HuH-7.5 (cell line): ENCODE results near the gene SLC26A4.

Experiments used
- DNase-seq: peaks from one replicate; pipeline ENCODE4 v3.0.0; 2011; ENCODE audit warnings: low spot score

The SLC26A4 gene

DNA sequence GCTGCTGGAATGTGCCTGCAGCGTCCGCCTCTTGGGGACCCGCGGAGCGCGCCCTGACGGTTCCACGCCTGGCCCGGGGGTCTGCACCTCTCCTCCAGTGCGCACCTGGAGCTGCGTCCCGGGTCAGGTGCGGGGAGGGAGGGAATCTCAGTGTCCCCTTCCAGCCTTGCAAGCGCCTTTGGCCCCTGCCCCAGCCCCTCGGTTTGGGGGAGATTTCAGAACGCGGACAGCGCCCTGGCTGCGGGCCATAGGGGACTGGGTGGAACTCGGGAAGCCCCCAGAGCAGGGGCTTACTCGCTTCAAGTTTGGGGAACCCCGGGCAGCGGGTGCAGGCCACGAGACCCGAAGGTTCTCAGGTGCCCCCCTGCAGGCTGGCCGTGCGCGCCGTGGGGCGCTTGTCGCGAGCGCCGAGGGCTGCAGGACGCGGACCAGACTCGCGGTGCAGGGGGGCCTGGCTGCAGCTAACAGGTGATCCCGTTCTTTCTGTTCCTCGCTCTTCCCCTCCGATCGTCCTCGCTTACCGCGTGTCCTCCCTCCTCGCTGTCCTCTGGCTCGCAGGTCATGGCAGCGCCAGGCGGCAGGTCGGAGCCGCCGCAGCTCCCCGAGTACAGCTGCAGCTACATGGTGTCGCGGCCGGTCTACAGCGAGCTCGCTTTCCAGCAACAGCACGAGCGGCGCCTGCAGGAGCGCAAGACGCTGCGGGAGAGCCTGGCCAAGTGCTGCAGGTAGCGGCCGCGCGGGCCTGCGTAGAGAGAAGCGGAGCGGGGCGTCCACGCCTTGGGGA lies 645 bp downstream of the SLC26A4 start:
- DNase-seq = peak; percentile 46

DNA sequence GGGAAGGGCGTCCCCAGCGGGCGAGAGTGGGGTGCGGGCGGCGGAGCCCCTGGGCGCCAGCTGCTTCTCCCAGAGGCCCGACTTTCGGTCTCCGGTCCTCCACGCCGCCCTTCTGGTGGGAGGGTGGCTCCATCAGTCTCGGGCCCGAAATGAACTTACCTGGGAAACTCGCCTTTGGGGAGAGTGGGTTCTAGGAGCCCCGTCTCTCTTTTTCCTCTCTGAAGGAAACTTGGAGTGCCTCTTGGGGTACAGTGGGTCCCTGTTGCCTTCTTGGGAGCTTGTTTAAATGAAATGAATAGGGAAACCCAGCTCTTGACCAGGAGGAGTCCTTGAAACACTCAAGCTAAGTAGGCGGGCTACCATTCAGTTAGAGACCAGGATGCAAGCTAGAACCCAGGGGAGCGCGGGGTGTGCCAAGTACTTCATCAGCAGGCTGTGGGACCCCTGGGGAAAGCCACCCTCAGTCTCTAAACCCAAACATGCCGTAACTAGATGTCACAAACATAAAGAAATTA lies 1.3 kb downstream of the SLC26A4 start:
- DNase-seq = peak; percentile 37

DNA sequence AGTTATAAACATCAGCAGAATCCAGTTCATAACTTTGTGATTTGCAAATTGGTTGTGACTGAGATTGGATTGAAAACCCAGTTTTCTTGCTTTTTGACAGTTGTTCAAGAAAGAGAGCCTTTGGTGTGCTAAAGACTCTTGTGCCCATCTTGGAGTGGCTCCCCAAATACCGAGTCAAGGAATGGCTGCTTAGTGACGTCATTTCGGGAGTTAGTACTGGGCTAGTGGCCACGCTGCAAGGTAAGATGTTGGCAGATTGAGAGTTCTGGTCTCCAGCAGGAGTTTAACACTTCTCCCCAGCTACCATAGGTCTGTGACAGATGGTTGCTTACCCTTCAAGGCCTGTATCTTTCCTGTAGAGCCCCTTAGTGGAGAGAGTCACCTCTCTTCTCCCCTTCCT lies 2.6 kb downstream of the SLC26A4 start:
- no peak for DNase-seq

DNA sequence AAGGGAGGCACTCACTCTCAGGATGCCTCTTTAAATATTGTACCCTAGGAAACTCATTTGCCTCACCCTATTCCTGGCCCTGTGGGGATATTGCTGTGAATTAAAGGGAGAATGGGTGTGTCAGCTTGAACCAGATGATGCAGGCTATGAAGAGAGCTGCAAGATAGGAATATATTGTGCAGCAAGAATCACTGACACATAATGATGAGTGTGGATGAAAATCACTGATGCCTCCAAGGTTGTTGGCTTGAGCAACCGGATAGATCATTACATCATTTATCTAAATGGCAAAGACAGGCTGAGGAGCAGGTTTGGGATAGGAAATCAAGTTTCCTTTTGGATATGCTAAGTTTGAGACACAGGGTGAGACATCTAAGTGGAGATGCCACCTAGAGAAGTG lies 6.2 kb downstream of the SLC26A4 start:
- no peak for DNase-seq

DNA sequence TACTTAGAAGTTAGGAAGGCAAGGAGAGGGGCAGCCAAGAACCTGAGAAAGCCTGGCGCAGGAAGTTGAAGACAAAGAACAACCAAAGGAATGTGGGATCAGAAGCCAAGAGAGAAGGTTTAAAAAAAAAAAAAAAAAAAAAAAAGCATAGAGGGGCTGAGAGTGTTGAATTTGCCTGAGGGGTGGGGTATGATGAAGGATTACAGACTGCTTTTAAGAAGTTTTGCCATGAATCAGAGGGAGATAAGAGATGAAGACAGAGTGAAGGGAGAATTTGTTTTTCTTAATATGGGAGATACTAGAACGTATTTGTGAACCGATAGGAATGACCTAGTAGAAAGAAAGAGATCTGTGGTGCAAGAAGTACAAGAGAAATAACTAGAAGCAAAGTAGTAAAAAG lies 6.7 kb downstream of the SLC26A4 start:
- no peak for DNase-seq

DNA sequence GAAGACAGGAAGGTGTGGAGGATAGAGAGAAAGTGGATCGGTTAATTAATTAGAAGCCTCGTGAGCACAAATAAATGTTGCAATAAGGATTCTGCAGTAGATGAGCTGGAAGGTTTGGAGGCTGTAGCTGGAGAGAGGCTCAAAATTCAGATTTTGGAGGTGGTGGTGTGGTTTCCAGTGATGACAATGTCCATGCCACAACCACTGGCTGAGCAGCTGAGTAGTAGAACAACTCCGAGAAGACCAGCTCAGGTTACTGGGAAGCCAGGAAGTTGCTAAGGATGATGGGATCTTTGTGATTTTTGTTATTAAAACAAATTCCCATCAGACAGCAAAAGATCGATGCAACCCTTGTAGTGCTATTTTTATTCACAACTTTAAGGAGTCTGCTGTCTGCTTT lies 7.7 kb downstream of the SLC26A4 start:
- no peak for DNase-seq

DNA sequence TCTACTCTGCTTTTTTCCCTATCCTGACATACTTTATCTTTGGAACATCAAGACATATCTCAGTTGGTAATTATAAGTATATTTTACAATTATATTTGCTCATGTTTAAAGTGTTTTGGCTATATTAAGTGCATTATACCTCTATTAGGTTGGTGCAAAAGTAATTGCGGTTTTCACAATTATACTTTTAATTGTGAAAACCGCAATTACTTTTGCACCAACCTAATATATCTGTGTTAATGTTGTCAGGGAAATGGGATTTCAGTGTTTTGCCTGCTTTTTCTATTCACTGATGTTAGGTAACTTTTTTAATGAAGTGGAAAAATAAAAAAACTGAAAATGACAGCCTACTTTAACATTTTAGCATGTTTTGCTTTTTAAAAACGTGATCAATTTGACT lies 11.6 kb downstream of the SLC26A4 start:
- DNase-seq = no peak

DNA sequence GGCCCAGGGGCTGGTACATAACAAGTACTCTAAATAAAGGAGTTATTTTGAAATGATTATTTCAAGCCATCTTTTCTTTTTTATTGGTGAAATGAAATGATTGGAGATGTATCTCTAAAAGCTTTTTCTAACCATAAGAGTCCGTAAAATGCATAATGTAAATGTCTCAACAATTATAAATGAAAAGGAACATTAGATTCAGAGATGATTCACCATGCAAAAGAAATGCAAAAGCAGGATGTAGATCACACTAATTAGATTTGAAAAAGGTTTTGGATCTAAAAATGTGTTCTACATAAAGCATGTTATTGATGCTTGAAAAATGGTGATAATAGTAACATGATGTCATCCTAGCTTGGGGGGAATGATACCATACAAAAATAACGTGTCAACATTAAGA lies 15.6 kb downstream of the SLC26A4 start:
- no peak for DNase-seq

DNA sequence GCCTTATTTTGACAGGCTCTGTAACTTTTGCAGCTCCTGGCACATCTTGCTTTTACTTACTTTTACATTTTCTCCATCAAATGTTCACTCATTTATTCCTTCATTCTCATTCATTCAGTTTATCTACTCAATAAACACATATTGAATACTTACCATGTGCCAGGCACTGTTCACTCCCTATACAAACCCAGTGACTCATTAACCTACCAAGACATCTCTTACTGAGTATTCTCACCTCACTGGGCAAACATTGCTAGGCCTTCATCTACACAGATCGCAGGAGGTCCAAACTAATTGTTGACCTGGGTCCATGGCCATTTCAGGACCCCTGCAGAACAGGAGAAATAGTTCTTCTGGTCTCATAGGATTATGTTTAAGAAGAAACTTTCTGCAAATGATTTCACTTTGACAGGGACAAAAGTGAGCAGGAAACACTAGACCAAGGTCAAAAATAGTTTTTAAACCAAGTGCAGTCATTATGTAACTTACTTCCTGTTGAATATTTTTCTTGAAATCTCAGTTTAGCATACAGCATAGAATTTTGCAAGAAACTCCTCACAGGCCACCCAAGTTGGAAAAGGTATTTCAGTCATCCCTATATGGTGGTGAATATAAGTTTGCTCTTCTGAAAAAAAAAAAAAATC lies 17.6 kb downstream of the SLC26A4 start:
- DNase-seq = no peak

DNA sequence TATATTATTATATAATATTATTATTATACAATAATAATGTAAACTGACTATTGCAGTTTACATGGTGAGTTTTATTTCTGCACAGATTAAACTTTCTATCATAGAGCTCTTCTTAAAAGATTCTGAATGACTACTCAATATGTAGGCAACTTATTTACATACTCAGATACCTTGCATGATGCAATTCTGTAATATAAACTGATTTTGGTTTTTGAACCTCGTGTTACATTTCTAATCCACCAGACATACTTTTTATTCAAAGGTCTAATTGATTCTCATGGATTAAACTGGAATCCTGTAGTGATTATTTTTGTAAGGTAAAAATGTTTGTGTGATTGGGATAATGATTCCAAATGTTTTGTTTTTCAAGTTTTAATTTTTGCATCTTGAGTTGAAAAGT lies 19.9 kb downstream of the SLC26A4 start:
- no peak for DNase-seq

DNA sequence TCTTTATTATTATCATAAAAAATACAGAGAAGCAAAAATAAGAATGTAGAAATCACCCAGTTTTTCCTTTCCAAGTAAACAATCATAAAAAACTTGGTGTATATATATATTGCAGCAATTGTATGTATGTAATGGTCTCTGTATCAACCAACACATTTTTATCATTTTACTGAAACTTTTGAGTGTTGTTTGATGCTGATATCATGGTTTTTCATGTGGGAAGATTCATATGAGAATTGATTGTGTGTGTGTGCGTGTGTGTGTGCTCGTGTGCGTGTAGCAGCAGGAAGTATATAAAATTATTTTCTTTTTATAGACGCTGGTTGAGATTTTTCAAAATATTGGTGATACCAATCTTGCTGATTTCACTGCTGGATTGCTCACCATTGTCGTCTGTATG lies 22.3 kb downstream of the SLC26A4 start:
- DNase-seq = no peak

DNA sequence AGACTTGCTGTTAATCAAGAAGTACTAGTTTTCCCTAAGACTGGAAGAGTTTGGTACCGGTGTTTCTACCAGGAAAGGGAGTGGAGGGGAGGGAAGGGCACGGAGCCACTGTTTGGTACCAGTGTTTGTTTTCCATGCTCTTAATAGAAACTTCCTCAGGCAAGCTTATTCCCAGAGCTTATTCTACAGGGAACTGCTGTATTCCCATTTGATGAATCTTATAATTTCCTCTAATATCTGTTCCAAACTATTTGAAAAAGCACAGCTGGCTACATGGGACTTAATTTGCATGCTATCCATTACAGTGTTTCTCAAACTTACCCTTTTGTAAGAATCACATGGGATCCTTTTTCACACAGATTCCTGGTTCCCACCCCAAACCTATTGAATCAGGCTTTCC lies 23.7 kb downstream of the SLC26A4 start:
- DNase-seq = no peak

DNA sequence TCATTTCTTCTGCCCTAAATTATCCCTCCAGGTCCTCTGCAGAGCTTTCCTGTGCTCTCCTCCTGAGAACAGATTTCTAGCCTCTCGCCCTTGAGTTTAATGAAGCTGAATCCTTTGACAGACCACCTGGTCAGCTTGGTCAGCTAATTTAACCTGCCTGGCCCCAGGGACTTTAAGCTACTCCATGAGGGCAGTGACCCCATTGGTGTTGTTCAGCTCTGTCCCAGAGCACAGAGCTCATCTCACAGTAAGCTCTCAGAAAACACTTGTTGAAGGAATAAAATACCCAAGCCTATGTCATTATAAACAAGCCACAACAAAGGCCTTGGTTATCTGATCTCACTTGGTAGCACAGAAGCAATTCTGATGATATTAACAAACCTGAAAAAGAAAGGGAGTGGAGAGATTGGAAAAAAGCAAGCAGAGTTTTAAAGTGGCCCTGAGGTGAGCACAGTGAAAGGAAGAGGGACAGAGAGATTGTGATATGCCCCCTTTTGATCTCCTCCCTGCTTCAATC lies 24.4 kb downstream of the SLC26A4 start:
- no peak for DNase-seq

DNA sequence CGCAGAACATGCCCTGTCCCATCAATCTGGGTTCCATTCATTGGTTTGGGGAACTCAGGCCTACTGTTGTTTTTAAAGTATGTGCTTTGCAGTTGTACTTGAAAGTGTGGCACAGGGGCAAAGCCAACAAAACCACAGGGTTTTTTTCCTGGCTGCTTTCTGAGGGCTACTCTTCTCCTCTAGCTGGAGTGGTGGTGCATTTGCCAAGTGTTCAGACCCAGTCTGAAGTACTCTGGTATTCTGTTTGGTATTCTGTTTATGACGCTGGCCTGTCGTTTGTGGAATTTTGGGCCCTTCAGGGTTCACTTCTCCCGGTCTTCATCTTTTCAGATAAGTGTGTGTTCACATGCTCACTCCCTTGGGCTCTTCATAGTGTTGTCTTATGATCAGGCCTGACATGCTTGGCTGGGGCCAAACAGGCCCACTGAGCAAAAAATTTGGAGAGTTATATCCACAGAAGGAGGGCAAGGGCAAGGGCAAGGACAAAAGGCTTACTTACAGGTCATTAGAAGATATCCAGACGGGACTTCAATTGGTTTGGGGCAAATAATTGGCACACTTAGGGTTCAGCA lies 26.3 kb downstream of the SLC26A4 start:
- no peak for DNase-seq

DNA sequence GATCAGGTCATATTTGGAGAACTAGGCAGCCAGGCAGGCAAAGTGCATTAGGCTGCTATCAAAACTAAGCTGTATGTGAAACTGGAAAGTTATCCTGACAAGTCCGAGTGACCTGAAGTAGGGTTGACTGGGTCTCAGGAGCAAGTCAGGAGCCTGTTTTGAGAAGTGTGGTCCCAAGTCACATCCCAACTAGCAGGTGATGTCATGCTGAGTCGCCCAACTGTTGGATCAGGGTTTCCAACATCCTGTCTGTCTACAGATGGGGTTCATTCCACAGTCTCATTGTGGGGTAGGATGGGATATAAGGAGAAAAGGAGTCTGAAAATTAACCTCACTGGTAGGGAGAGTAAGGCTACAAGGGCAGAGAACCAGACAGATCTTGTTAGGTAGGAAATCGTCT lies 27.0 kb downstream of the SLC26A4 start:
- no peak for DNase-seq

DNA sequence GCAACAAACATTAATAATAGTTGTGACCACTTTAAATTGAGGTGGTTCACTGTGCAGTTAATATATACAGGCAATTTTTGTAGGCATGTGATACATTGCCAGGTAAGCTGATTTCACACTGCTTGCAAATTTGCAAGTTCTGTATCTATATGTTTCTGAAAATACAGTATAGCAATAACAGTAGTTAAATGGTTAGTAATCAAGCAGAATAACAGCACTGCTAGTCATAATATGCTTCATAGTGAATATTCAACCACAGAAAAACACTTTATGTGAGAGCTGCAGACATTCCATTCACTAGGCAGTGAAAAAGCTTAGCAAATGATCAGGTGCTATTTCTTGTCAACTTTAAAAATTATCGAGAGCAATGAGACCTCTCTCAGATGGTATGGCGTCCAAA lies 28.9 kb downstream of the SLC26A4 start:
- no peak for DNase-seq

DNA sequence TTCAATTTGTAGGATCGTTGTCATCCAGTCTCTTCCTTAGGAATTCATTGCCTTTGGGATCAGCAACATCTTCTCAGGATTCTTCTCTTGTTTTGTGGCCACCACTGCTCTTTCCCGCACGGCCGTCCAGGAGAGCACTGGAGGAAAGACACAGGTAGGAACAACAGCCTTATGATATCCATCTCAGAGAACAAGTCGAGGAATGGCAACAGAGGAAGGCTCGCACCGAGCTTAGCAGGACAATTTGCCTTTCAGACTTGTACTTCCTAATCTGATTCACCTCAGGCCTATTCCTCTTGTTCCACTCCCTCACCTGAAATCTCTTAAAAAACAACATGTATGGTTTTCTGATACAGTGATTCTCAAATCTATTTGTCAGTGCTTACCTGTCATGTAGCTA lies 29.5 kb downstream of the SLC26A4 start:
- no peak for DNase-seq

DNA sequence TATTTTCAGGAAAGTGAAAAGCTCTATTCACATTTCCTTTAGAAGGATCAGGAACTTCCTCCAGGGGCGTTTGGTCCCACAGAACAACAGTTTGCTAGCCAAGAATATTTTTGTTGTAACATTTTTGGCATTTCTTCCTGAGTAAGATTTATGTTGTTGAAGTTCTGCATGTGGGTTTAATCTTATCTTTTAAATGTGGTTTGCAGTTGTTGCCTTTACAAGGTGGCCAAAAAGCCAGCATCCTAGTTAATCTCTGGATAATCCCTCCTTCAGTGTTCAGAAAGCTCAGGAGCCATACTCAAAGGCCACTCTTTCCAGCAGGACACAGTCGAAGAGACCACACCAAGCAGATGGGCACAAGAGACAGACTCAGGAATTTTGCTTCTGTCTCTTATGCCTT lies 30.0 kb downstream of the SLC26A4 start:
- DNase-seq = no peak

DNA sequence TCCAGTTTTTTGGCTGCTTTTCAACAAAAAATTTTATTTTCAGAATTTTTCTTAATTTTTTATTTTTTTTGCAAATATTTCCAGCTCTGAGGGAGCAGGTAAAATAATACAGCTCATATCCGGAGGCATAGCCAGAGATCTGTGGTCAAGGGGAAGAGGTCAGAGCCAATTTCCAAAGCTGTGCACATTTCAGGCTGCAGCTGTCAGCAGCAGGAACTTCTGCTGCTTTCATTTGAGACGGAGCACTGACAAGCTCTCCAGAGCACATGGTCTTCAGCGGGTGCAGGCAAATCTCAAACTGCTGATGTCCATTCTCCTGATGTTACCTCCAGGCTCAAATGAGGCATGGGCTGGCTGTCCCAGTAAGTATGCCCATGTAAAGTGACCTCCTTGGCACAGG lies 31.1 kb downstream of the SLC26A4 start:
- no peak for DNase-seq

DNA sequence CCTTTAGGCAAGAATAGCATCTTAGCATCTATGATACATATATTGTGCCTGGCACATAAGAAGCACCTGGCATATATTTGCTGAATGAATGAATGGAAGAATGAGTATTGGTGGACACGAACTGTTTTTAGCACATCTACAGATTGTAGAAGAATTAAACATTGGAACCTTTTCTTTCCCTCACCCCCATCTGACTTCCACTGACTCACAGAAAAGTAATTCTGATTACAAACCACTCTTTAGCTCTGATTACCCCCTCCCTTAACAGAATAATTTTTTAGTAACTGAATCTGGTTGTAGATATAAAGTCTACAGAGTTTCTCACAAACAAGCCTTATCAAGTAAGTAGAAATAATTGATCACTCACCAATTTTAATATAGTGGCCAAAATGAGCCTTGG lies 31.9 kb downstream of the SLC26A4 start:
- no peak for DNase-seq

DNA sequence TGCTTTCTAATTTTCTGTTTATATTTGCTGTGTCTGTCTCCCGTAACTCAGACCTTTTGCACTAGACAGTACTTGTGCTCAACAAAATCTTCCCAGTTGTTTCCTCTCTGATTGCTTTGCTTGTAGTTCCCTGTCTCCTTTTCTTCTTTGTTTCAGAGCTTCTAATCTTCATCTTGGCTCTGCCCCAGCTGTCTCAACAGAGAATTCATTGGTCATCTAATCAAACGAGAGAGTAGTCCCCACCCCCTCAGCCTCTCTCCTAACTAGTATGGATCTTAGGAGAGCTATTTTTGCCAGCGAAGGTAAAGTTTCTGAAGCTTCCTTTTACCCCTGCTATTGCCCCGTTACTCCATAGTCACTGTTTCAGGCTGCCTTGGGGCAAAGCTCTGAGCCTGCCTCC lies 32.8 kb downstream of the SLC26A4 start:
- DNase-seq = no peak

DNA sequence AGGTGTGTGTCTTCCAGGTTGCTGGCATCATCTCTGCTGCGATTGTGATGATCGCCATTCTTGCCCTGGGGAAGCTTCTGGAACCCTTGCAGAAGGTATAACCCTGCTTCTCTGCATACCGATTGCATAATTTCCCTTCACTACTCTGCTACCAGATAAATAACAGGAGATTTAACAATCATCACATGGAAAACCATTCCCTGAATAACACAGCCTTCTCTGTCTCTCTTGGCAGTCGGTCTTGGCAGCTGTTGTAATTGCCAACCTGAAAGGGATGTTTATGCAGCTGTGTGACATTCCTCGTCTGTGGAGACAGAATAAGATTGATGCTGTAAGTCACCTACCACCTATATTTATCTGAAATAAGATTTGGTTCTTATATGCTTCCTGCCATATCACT lies 33.8 kb downstream of the SLC26A4 start:
- no peak for DNase-seq

DNA sequence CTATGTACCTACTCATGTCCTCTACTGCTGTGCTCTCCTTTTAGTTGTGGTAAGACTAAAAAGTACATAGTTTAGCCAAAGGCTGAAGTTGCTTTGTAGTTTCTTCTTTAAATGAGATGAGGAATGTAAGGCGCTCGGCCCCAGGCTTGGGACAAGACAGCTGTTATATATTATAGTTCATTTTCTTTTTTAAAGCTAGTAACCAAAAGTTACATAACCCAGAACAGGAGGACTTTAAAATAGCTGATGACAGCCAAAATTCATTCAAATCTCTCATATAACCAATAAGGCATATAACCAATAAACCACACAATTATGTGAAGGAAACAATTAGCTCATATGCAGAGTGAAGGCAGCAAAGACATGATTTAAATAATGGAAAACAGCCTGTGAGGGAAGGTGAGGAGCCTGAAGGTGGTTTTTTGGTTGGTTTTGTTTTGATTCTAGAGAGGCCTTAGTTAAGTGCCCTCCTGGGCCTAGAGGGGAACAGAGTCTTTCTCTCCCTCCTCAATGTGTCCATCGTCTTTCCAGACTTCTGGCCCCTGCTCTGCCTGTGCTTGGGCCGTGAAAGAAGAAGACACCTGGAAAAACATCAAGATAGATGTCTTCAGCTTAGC lies 35.8 kb downstream of the SLC26A4 start:
- no peak for DNase-seq
